ENCODE data around the gene AMOTL1.

- no peak for TF ChIP-seq CTCF (IDR thresholded peaks at IDR 0.05)
- TF ChIP-seq POLR2A (IDR thresholded peaks at IDR 0.05), result peak; percentile 53
These were observed at the start of gene AMOTL1 for GRCh38 chr11:94767701-94768601.

Data from right lobe of liver (tissue), 4 donors.